K562 (cell line): ENCODE data around the gene MMP11. TPM values are rescaled to one million over a fixed set of nuclear protein-coding genes. Genes with fewer than 3 reads are reported as not detected.

ENCODE experiments used
- ATAC-seq: fragments of 200-7000 bp; cut with Tn5 transposase; 3 replicates; pipeline ENCODE4 v1.9.1; 2020; ENCODE audit warnings: moderate library complexity
- BruUV-seq: library from RNA; stranded (reverse); fragments of 400-500 nt; replicated peaks from 2 replicates; lab custom pipeline; 2021; lab: Mats Ljungman, UMichigan
- CTCF ChIA-PET: fragments of 300-600 bp; formaldehyde crosslinking; extraction: SDS; loops from one replicate; lab custom pipeline; 2021; ENCODE audit warnings: low intra/inter-chr PET ratio; lab: Yijun Ruan, JAX
- POLR2A ChIA-PET: fragments of 300-600, 350-650 bp; sonication (Branson Sonifier 250); formaldehyde crosslinking; extraction: SDS; loops from one replicate; lab custom pipeline; 2021; ENCODE audit warnings: antibody characterized with exemption, inconsistent platforms; lab: Yijun Ruan, JAX
- DNase-seq, 4 experiments: peaks; one replicate each; pipeline versions ENCODE4 v3.0.0 to v3.0.0-alpha.2; 2011 to 2018; ENCODE audit warnings: low spot score in 3 of 4, mixed read lengths in 3 of 4; ENCODE audit errors: extremely low read depth in 1 of 4
- FAIRE-seq: peaks from 2 replicates; lab custom pipeline; 2011; peaks lifted over from hg19 to GRCh38; lab: Jason Lieb, UNC
- H2AFZ ChIP-seq: 2 replicates; pipeline ENCODE4 v1.6.0; 2011; ENCODE audit warnings: low read depth, low read length, control low read depth, inconsistent platforms
- H3K27ac ChIP-seq: fragments of 200-600 bp; 3 replicates; pipeline ENCODE4 v1.8.0; 2011; ENCODE audit warnings: low read depth, mild to moderate bottlenecking, control low read depth, inconsistent platforms, low read length, moderate library complexity, mixed read lengths; ENCODE audit errors: extremely low read depth
- H3K27me3 ChIP-seq, 2 experiments: fragments of 300-600 bp in 1 of 2; 2 replicates in 1 of 2; 3 replicates in 1 of 2; pipeline versions ENCODE4 v1.6.0 to v1.8.0; 2011; ENCODE audit warnings: inconsistent platforms in 2 of 2, low read length in 2 of 2, mild to moderate bottlenecking in 1 of 2, mixed read lengths in 1 of 2, moderate library complexity in 1 of 2; ENCODE audit not compliant: control insufficient read depth in 2 of 2, insufficient read depth in 2 of 2
- H3K36me3 ChIP-seq: fragments of 300-600 bp; 3 replicates; pipeline ENCODE4 v1.8.0; 2011; ENCODE audit warnings: mild to moderate bottlenecking, low read length, inconsistent platforms; ENCODE audit not compliant: control insufficient read depth, insufficient read depth
- H3K4me1 ChIP-seq, 2 experiments: fragments of 200-600 bp in 1 of 2; replicated peaks in 1 of 2; 2 replicates in 1 of 2; 3 replicates in 1 of 2; pipeline versions ENCODE4 v1.5.1 to v1.8.0; 2011; ENCODE audit warnings: inconsistent platforms in 2 of 2, low read length in 2 of 2, mild to moderate bottlenecking in 1 of 2, mixed read lengths in 1 of 2, moderate library complexity in 1 of 2; ENCODE audit not compliant: control insufficient read depth in 2 of 2, insufficient read depth in 2 of 2
- H3K4me2 ChIP-seq: 2 replicates; pipeline ENCODE4 v1.6.1; 2011; ENCODE audit warnings: low read length, control low read depth, inconsistent platforms, mixed read lengths; ENCODE audit not compliant: insufficient read depth
- H3K4me3 ChIP-seq: fragments of 200-600 bp; sonication (generic), shearing (Covaris generic); 2 replicates; pipeline ENCODE4 v1.5.1; 2016; ENCODE audit warnings: control low read depth, inconsistent platforms
- H3K79me2 ChIP-seq: fragments of 200-600 bp; 3 replicates; pipeline ENCODE4 v1.8.0; 2011; ENCODE audit warnings: low read length, inconsistent platforms; ENCODE audit not compliant: control insufficient read depth, insufficient read depth
- H3K9ac ChIP-seq, 2 experiments: 2 replicates each; pipeline versions ENCODE4 v1.6.0 to v1.6.1; 2011; ENCODE audit warnings: low read depth in 2 of 2, low read length in 2 of 2, control low read depth in 1 of 2, inconsistent platforms in 1 of 2, mild to moderate bottlenecking in 1 of 2, mixed read lengths in 1 of 2; ENCODE audit not compliant: insufficient read depth in 1 of 2
- H3K9me1 ChIP-seq: one replicate; pipeline ENCODE4 v1.6.0; 2011; ENCODE audit warnings: inconsistent platforms, mild to moderate bottlenecking, low read length, moderate library complexity; ENCODE audit not compliant: control insufficient read depth, insufficient read depth
- H3K9me3 ChIP-seq: replicated peaks from 2 replicates; pipeline ENCODE4 v1.5.1; 2011; ENCODE audit warnings: low read depth, low read length, inconsistent platforms; ENCODE audit not compliant: control insufficient read depth, insufficient read depth
- H4K20me1 ChIP-seq: replicated peaks from 2 replicates; pipeline ENCODE4 v1.6.1; 2011; ENCODE audit warnings: low read length, inconsistent platforms, mixed read lengths; ENCODE audit not compliant: control insufficient read depth, insufficient read depth
- FOXO4 ChIP-seq: fragments of 450-650 bp; formaldehyde crosslinking; IDR thresholded peaks from 2 replicates; pipeline ENCODE4 v1.4.0; 2020; ENCODE audit warnings: mild to moderate bottlenecking, moderate library complexity
- HMG20B ChIP-seq: fragments of 250-450 bp; sonication (Bioruptor Pico); IDR thresholded peaks from 2 replicates; pipeline ENCODE4 v1.5.0; 2021; ENCODE audit warnings: mild to moderate bottlenecking
- ID3 ChIP-seq, 2 experiments: fragments of 250-450 bp in 1 of 2; fragments of 450-650 bp in 1 of 2; sonication (Bioruptor Pico) in 1 of 2; IDR thresholded peaks; 2 replicates each; pipeline versions ENCODE4 v1.6.1 to v1.8.0; 2016 to 2021; ENCODE audit warnings: mild to moderate bottlenecking in 2 of 2, moderate library complexity in 2 of 2, missing compliant biosample characterization in 1 of 2, missing genetic modification characterization in 1 of 2
- NONO ChIP-seq, 2 experiments: fragments of 200-400 bp in 1 of 2; fragments of 450-650 bp in 1 of 2; formaldehyde crosslinking in 1 of 2; IDR thresholded peaks; 2 replicates each; pipeline ENCODE4 v1.6.1; 2017; ENCODE audit warnings: low read depth in 2 of 2, mild to moderate bottlenecking in 2 of 2, moderate library complexity in 2 of 2, low read length in 1 of 2
- PRMT5 ChIP-seq: sonication (generic); formaldehyde crosslinking; IDR thresholded peaks from 2 replicates; pipeline ENCODE4 v1.5.0; 2020; ENCODE audit warnings: missing genetic modification reagents
- RBM34 ChIP-seq: fragments of 200-400 bp; formaldehyde crosslinking; IDR thresholded peaks from 2 replicates; pipeline ENCODE4 v1.6.1; 2018; ENCODE audit warnings: low read length, borderline replicate concordance; ENCODE audit not compliant: insufficient read depth
- STAT5A ChIP-seq: IDR thresholded peaks from 2 replicates; pipeline ENCODE4 v1.6.1; 2012; ENCODE audit warnings: low read length, inconsistent platforms, borderline replicate concordance
- XRCC3 ChIP-seq: fragments of 450-650 bp; IDR thresholded peaks from 2 replicates; pipeline ENCODE4 v1.6.1; 2017; ENCODE audit warnings: mild to moderate bottlenecking, moderate library complexity
- ZBTB11 ChIP-seq, 3 experiments: fragments of 200-800 bp in 1 of 3; fragments of 250-450 bp in 1 of 3; fragments of 450-650 bp in 1 of 3; sonication (Bioruptor Pico) in 1 of 3; sonication (Bioruptor generic) in 1 of 3; formaldehyde crosslinking in 1 of 3; IDR thresholded peaks; 2 replicates each; pipeline versions ENCODE4 v1.6.1 to v1.8.0; 2016 to 2022; ENCODE audit warnings: mild to moderate bottlenecking in 2 of 3, missing genetic modification characterization in 2 of 3, missing compliant biosample characterization in 1 of 3, moderate library complexity in 1 of 3
- ZBTB17 ChIP-seq: fragments of 450-650 bp; formaldehyde crosslinking; IDR thresholded peaks from 2 replicates; pipeline ENCODE4 v1.4.0; 2020; ENCODE audit warnings: mild to moderate bottlenecking
- ZNF174 ChIP-seq: fragments of 250-450 bp; sonication (Bioruptor Pico); IDR thresholded peaks from 2 replicates; pipeline ENCODE4 v1.4.0; 2020; ENCODE audit warnings: mild to moderate bottlenecking
- ZNF551 ChIP-seq: fragments of 250-450 bp; sonication (Bioruptor Pico); IDR thresholded peaks from 2 replicates; pipeline ENCODE4 v1.5.0; 2021; ENCODE audit warnings: mild to moderate bottlenecking, moderate library complexity
- WGBS: fragments of 100-300 bp; shearing (Covaris generic); methylation state at CpG from one replicate; pipeline ENCODE4 v1.1.6; 2016; ENCODE audit warnings: low coverage, mixed read lengths; ENCODE audit not compliant: insufficient coverage; ENCODE audit errors: missing lambda C conversion rate; 5-methylcytosine and 5-hydroxymethylcytosine counted together
- in situ Hi-C: fragments of 300-500 bp; cut with MboI; formaldehyde crosslinking; loops from 4 replicates; pipeline ENCODE4 v1.15.0; 2018; ENCODE audit warnings: inconsistent platforms, mixed read lengths
- intact Hi-C: fragments of 100-400 bp; cut with micrococcal nuclease; formaldehyde crosslinking; loops from 2 replicates; pipeline ENCODE4 v1.14.2; 2022
- polyA plus RNA-seq, 8 experiments: library from polyadenylated mRNA; depleted of rRNA in 4 of 8; stranded (reverse) in 5 of 8; unstranded in 3 of 8; fragments of >200 nt; fragmentation: Nextera tagmentation in 2 of 8; fragmentation: Illumina TruSeq in 1 of 8; extraction: Ambion mirVana in 2 of 8; extraction: Trizol in 1 of 8; gene quantifications; 2 replicates each; pipeline versions ENCODE4 v1.2.1 to v1.2.3, GENCODE V29; 2011 to 2014; ENCODE audit warnings: inconsistent platforms in 1 of 8, missing spikeins in 1 of 8
- total RNA-seq, 7 experiments: library from RNA; depleted of rRNA in 6 of 7; stranded (reverse); fragments of >200 nt in 6 of 7; fragmentation: Illumina TruSeq in 2 of 7; extraction: Trizol in 2 of 7; gene quantifications; 2 replicates each; pipeline versions ENCODE4 v1.2.1 to v1.2.3, GENCODE V29; 2011 to 2021; ENCODE audit warnings: low replicate concordance in 1 of 7
- TF ChIP-seq, protein P1 (sequence below): sonication (generic); formaldehyde crosslinking; IDR thresholded peaks from 2 replicates; pipeline ENCODE4 v1.8.1; 2023; ENCODE audit warnings: mild to moderate bottlenecking, missing genetic modification reagents

Gene MMP11
- total and polyA plus RNA-seq, 9 of the 15 experiments (the other 6 are each of a cell fraction or from before 2014, with no cell fraction given), result 0.14 to 1.8 (median 1.1) TPM; not detected in 2

- TF ChIP-seq NONO (IDR thresholded peaks at IDR 0.05; ENCODE audit: low read depth in 2 of 2, low read length in 1 of 2) (no peak), XRCC3 (no peak), ZBTB17 (no peak), RBM34 (no peak), STAT5A (no peak), ZNF551 (CRISPR knock-in tag) (no peak)
- TF ChIP-seq, all 486 proteins: peak for 0
These were observed 9.6 kb downstream of the MMP11 start (continued) for GRCh38 chr22:23782252-23782651.

DNA sequence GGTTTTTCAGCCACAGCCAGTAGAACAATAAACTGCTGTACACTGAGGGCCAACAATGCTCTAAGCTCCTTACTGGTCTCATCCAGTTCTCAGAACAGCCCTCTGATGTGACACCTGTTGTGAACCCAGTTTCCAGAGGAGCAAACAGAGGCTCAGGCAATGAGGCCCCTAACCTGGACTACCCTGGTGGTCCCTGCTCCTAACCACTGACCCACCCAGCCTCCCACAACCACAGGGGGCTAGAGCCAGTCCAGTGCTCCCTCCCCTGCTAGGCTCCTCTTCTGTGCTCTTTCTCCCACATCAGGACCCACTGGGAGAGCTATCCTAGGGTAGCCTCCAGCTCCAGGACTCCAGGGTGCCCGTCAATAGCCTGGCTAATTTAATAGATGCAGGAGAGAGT lies 10.1 kb downstream of the MMP11 start:
- Histone ChIP-seq H3K4me2 (no peak overlapping the region), H3K9me3 (no peaks in the 10 kb centered on the region), H3K27ac (no peak overlapping the region), H3K4me3 (no peak overlapping the region), H3K4me1 (peaks cover 7 to 30% of the 10 kb centered on the region in 2 experiments; a peak in 4 of 5 replicates), H2AFZ (no peak overlapping the region), H3K27me3 (no peaks in the 10 kb centered on the region), H3K79me2 (peaks cover 5% of the 10 kb centered on the region), H3K9me1 (no peaks in the 10 kb centered on the region), H3K36me3 (no peaks in the 10 kb centered on the region), H4K20me1 (peaks cover 4% of the 10 kb centered on the region), H3K9ac (no peak overlapping the region)
- ATAC-seq (no peak), DNase-seq (no peak), FAIRE-seq (no peak)
- CTCF ChIA-PET, result no interaction called here
- BruUV-seq, result no TSS peak
- WGBS, result 36% methylated on average over 1 of the region's 1 CpG
- POLR2A ChIA-PET, result no interaction called here
- in situ Hi-C loops (no loop called here), intact Hi-C loops (no loop called here)
- TF ChIP-seq HMG20B (no peak), ZNF174 (no peak), ZBTB11 (CRISPR knock-in tag; IDR thresholded peaks at IDR 0.05) (no peak), PRMT5 (CRISPR knock-in tag) (no peak), FOXO4 (CRISPR knock-in tag) (no peak), ID3 (CRISPR knock-in tag; IDR thresholded peaks at IDR 0.05) (no peak), ID3 (tag; IDR thresholded peaks at IDR 0.05) (no peak)
- TF ChIP-seq, protein P1, sequence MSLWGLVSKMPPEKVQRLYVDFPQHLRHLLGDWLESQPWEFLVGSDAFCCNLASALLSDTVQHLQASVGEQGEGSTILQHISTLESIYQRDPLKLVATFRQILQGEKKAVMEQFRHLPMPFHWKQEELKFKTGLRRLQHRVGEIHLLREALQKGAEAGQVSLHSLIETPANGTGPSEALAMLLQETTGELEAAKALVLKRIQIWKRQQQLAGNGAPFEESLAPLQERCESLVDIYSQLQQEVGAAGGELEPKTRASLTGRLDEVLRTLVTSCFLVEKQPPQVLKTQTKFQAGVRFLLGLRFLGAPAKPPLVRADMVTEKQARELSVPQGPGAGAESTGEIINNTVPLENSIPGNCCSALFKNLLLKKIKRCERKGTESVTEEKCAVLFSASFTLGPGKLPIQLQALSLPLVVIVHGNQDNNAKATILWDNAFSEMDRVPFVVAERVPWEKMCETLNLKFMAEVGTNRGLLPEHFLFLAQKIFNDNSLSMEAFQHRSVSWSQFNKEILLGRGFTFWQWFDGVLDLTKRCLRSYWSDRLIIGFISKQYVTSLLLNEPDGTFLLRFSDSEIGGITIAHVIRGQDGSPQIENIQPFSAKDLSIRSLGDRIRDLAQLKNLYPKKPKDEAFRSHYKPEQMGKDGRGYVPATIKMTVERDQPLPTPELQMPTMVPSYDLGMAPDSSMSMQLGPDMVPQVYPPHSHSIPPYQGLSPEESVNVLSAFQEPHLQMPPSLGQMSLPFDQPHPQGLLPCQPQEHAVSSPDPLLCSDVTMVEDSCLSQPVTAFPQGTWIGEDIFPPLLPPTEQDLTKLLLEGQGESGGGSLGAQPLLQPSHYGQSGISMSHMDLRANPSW (CRISPR knock-in tag), result no peak
